IMR-90 (cell line): Measurements from ENCODE around the gene AZI2. TPM values are rescaled to one million over a fixed set of nuclear protein-coding genes. Genes with fewer than 3 reads are reported as not detected.
A peak's percentile ranks its signal among the peaks of the same experiment; 100 is the strongest.

ENCODE experiments used
- ATAC-seq: fragments of 200-7000 bp; cut with Tn5 transposase; 2 replicates; pipeline ENCODE4 v1.9.1; 2020; ENCODE audit warnings: low read depth, mild to moderate bottlenecking, moderate library complexity
- BruUV-seq: library from RNA; stranded (reverse); fragments of 400-500 nt; replicated peaks from 2 replicates; lab custom pipeline; 2021; lab: Mats Ljungman, UMichigan
- CTCF ChIA-PET: fragments of 300-600 bp; formaldehyde crosslinking; extraction: SDS; loops from one replicate; lab custom pipeline; 2021; ENCODE audit warnings: antibody characterized with exemption; lab: Yijun Ruan, JAX
- POLR2A ChIA-PET: fragments of 300-600 bp; sonication (Branson Sonifier 250); formaldehyde crosslinking; loops from one replicate; lab custom pipeline; 2022; ENCODE audit warnings: antibody characterized with exemption; ENCODE audit not compliant: unreplicated experiment; lab: Charles Lee
- DNase-seq: peaks from one replicate; pipeline ENCODE4 v3.0.0; 2013
- H2AFZ ChIP-seq: replicated peaks from 2 replicates; pipeline ENCODE3; 2013; ENCODE audit warnings: low read length, mild to moderate bottlenecking; ENCODE audit not compliant: poor library complexity
- H2AK5ac ChIP-seq: 2 replicates; pipeline ENCODE4 v1.6.1; 2013; ENCODE audit warnings: low read depth, low read length, inconsistent platforms
- H2AK9ac ChIP-seq: replicated peaks from 2 replicates; pipeline ENCODE3; 2013; ENCODE audit warnings: mild to moderate bottlenecking, low read depth, low read length, moderate library complexity; ENCODE audit not compliant: poor library complexity
- H2BK120ac ChIP-seq: 2 replicates; pipeline ENCODE4 v1.6.1; 2013; ENCODE audit warnings: low read depth, low read length, inconsistent platforms
- H2BK15ac ChIP-seq: 3 replicates; pipeline ENCODE4 v1.6.1; 2013; ENCODE audit warnings: low read depth, low read length, inconsistent platforms
- H2BK20ac ChIP-seq: 2 replicates; pipeline ENCODE4 v1.6.1; 2013; ENCODE audit warnings: low read depth, mild to moderate bottlenecking, inconsistent platforms, low read length, moderate library complexity
- H2BK5ac ChIP-seq: 2 replicates; pipeline ENCODE4 v1.6.1; 2013; ENCODE audit warnings: mild to moderate bottlenecking, low read depth, low read length, inconsistent platforms; ENCODE audit not compliant: poor library complexity, severe bottlenecking
- H3K14ac ChIP-seq: replicated peaks from 2 replicates; pipeline ENCODE4 v1.6.1; 2013; ENCODE audit warnings: low read depth, low read length, inconsistent platforms
- H3K18ac ChIP-seq: 2 replicates; pipeline ENCODE4 v1.6.1; 2013; ENCODE audit warnings: low read depth, low read length, control low read depth
- H3K23ac ChIP-seq: 2 replicates; pipeline ENCODE4 v1.6.1; 2013; ENCODE audit warnings: low read depth, low read length, inconsistent platforms
- H3K27ac ChIP-seq: 2 replicates; pipeline ENCODE4 v1.5.1; 2013; ENCODE audit warnings: mild to moderate bottlenecking, control low read depth, low read length; ENCODE audit not compliant: insufficient read depth
- H3K27me3 ChIP-seq: 2 replicates; pipeline ENCODE4 v1.6.1; 2013; ENCODE audit warnings: low read length; ENCODE audit not compliant: control insufficient read depth, insufficient read depth
- H3K36me3 ChIP-seq: 2 replicates; pipeline ENCODE4 v1.6.1; 2013; ENCODE audit warnings: low read length, mixed read lengths; ENCODE audit not compliant: control insufficient read depth, insufficient read depth
- H3K4ac ChIP-seq: 2 replicates; pipeline ENCODE4 v1.6.1; 2013; ENCODE audit warnings: low read depth, low read length, inconsistent platforms
- H3K4me1 ChIP-seq: 2 replicates; pipeline ENCODE4 v1.6.1; 2013; ENCODE audit warnings: low read length, mixed read lengths; ENCODE audit not compliant: control insufficient read depth, insufficient read depth
- H3K4me2 ChIP-seq: 2 replicates; pipeline ENCODE4 v1.6.1; 2013; ENCODE audit warnings: low read depth, mild to moderate bottlenecking, control low read depth, low read length, moderate library complexity
- H3K4me3 ChIP-seq: 2 replicates; pipeline ENCODE4 v1.5.1; 2013; ENCODE audit warnings: low read depth, mild to moderate bottlenecking, control low read depth, low read length, moderate library complexity; ENCODE audit not compliant: insufficient read depth
- H3K56ac ChIP-seq: 2 replicates; pipeline ENCODE4 v1.6.1; 2013; ENCODE audit warnings: low read length, inconsistent platforms; ENCODE audit not compliant: insufficient read depth; ENCODE audit errors: extremely low read depth
- H3K79me1 ChIP-seq, 2 experiments: 2 replicates each; pipeline ENCODE4 v1.6.1; 2013; ENCODE audit warnings: low read length in 2 of 2, inconsistent platforms in 1 of 2, low read depth in 1 of 2
- H3K9ac ChIP-seq: 2 replicates; pipeline ENCODE4 v1.6.1; 2013; ENCODE audit warnings: low read depth, low read length, control low read depth
- H3K9me1 ChIP-seq: 2 replicates; pipeline ENCODE4 v1.6.1; 2013; ENCODE audit warnings: low read length, inconsistent platforms; ENCODE audit not compliant: insufficient read depth
- H3K9me3 ChIP-seq: 2 replicates; pipeline ENCODE4 v1.6.1; 2013; ENCODE audit warnings: low read length; ENCODE audit not compliant: control insufficient read depth, insufficient read depth
- H4K20me1 ChIP-seq: 2 replicates; pipeline ENCODE4 v1.6.1; 2013; ENCODE audit warnings: low read length, inconsistent platforms; ENCODE audit not compliant: insufficient read depth
- H4K5ac ChIP-seq: 2 replicates; pipeline ENCODE4 v1.6.1; 2013; ENCODE audit warnings: mild to moderate bottlenecking, low read depth, low read length, control low read depth
- H4K8ac ChIP-seq, 2 experiments: 2 replicates each; pipeline ENCODE4 v1.6.1; 2013; ENCODE audit warnings: low read depth in 2 of 2, low read length in 2 of 2, control low read depth in 1 of 2, inconsistent platforms in 1 of 2
- H4K91ac ChIP-seq: 2 replicates; pipeline ENCODE4 v1.6.1; 2013; ENCODE audit warnings: low read depth, low read length, inconsistent platforms; ENCODE audit not compliant: insufficient read depth
- CTCF ChIP-seq: conservative IDR thresholded peaks from 2 replicates; pipeline ENCODE4 v1.5.1; 2012; ENCODE audit warnings: mild to moderate bottlenecking, low read depth, low read length, improper control_type of control experiment
- ELK1 ChIP-seq: fragments of 150-350 bp; IDR thresholded peaks from 2 replicates; pipeline ENCODE4 v1.6.1; 2016; ENCODE audit warnings: low read depth, mild to moderate bottlenecking, low read length, moderate library complexity, borderline replicate concordance
- dilution Hi-C: fragments of 300-500 bp; cut with HindIII; formaldehyde crosslinking; loops from one replicate; pipeline ENCODE4 v1.14.3; 2018; ENCODE audit warnings: low sequenced_read_pairs; ENCODE audit not compliant: unreplicated experiment
- in situ Hi-C: fragments of 300-500 bp; cut with MboI; formaldehyde crosslinking; loops from 3 replicates; pipeline ENCODE4 v1.14.3; 2019; ENCODE audit warnings: low sequenced_read_pairs, inconsistent platforms, mixed read lengths
- intact Hi-C: fragments of 100-400 bp; cut with micrococcal nuclease; formaldehyde crosslinking; loops from 2 replicates; pipeline ENCODE4 v1.10.0; 2022
- polyA plus RNA-seq, 3 experiments: library from polyadenylated mRNA; depleted of rRNA; stranded (reverse); fragments of >200 nt; gene quantifications; 2 replicates each; pipeline ENCODE4 v1.2.3, GENCODE V29; 2012; ENCODE audit warnings: low replicate concordance in 1 of 3
- total RNA-seq: library from RNA; depleted of rRNA; stranded (reverse); fragments of >200 nt; gene quantifications from 2 replicates; pipeline ENCODE4 v1.2.3, GENCODE V29; 2012

AZI2 gene
- total and polyA plus RNA-seq, 2 of the 4 experiments (the other 2 are of a cell fraction), result 30.1 to 52.5 TPM

GRCh38 chr3:28334552-28334951, 14.1 kb downstream of the AZI2 start:
- H3K4ac ChIP-seq, result no peak overlapping the region
- no peak overlapping the region for H3K56ac ChIP-seq
- H3K9me3 ChIP-seq, result no peaks in the 10 kb centered on the region
- H2BK5ac ChIP-seq, result no peak overlapping the region
- H3K79me1 ChIP-seq, result peaks cover 0 to 4% of the 10 kb centered on the region in 2 experiments; a peak in 1 of 4 replicates
- H3K27me3 ChIP-seq, result no peaks in the 10 kb centered on the region
- DNase-seq (peak; percentile 4), ATAC-seq (peak; percentile 37; the same call in 1 of the 2 replicates)
- no peak overlapping the region for H4K91ac ChIP-seq
- TF ChIP-seq CTCF, result peak; percentile 27; the same call in 1 of the 2 replicates
- TF ChIP-seq ELK1, result no peak
- intact Hi-C loops (loop anchor here (10.0 kb wide), 1 partner anchor 850 kb away; the partner anchor contains the start of gene SLC4A7), dilution Hi-C loops (no loop called here), in situ Hi-C loops (no loop called here)
- no peak overlapping the region for H3K4me3 ChIP-seq
- H3K36me3 ChIP-seq, result peaks cover 12% of the 10 kb centered on the region; the same call in 1 of the 2 replicates
- no peak overlapping the region for H4K5ac ChIP-seq
- no peak overlapping the region for H3K23ac ChIP-seq
- no peak overlapping the region for H3K9ac ChIP-seq
- H3K18ac ChIP-seq, result no peak overlapping the region
- no peak overlapping the region for H4K8ac ChIP-seq
- H3K9me1 ChIP-seq, result no peaks in the 10 kb centered on the region
- ChIA-PET POLR2A (no interaction called here), CTCF (no interaction called here)
- H3K4me1 ChIP-seq, result no peaks in the 10 kb centered on the region
- no TSS peak for BruUV-seq
- H4K20me1 ChIP-seq, result no peaks in the 10 kb centered on the region
- no peak overlapping the region for H2AFZ ChIP-seq
- no peak overlapping the region for H2BK120ac ChIP-seq
- no peak overlapping the region for H3K27ac ChIP-seq
- no peak overlapping the region for H2BK20ac ChIP-seq
- no peak overlapping the region for H3K14ac ChIP-seq
- H2AK5ac ChIP-seq, result no peak overlapping the region
- H2AK9ac ChIP-seq, result no peak overlapping the region
- no peak overlapping the region for H3K4me2 ChIP-seq
- no peak overlapping the region for H2BK15ac ChIP-seq
